Activated naive CD4-positive, alpha-beta T cell treated with anti-CD3 and anti-CD28 coated beads, Interleukin-2, amount 50 U/mL, for 72 hours (primary cell): ENCODE data around the gene WDR89. TPM values are rescaled to one million over a fixed set of nuclear protein-coding genes. Genes with fewer than 3 reads are reported as not detected.

Experiments used
- ATAC-seq, 2 donors: fragments of 150-1000 bp; cut with Tn5 transposase; 2 replicates each; pipeline ENCODE4 v1.10.0; 2021; ENCODE audit warnings: mild to moderate bottlenecking in 2 of 2, moderate library complexity in 2 of 2
- DNase-seq, 2 donors: peaks; one replicate each; pipeline ENCODE4 v3.0.0; 2021 to 2022; ENCODE audit warnings: low spot score in 2 of 2
- H3K27ac Mint-ChIP-seq, 2 donors: one replicate each; pipeline ENCODE4 v1.8.0; 2022; ENCODE audit warnings: mild to moderate bottlenecking in 2 of 2, mixed read lengths in 2 of 2
- H3K36me3 Mint-ChIP-seq, 2 donors: one replicate each; pipeline ENCODE4 v1.8.0; 2022; ENCODE audit warnings: mixed read lengths in 2 of 2
- H3K9me3 Mint-ChIP-seq, 2 donors: one replicate each; pipeline ENCODE4 v1.8.0; 2022; ENCODE audit warnings: mixed read lengths in 2 of 2
- total RNA-seq, 2 donors: library from RNA; stranded (reverse); gene quantifications; one replicate each; pipeline ENCODE4 v1.2.3, GENCODE V29; 2022

Gene WDR89, protein sequence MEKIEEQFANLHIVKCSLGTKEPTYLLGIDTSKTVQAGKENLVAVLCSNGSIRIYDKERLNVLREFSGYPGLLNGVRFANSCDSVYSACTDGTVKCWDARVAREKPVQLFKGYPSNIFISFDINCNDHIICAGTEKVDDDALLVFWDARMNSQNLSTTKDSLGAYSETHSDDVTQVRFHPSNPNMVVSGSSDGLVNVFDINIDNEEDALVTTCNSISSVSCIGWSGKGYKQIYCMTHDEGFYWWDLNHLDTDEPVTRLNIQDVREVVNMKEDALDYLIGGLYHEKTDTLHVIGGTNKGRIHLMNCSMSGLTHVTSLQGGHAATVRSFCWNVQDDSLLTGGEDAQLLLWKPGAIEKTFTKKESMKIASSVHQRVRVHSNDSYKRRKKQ
- 10 to 100 TPM; 23.1 to 26.4 TPM for total RNA-seq

DNA sequence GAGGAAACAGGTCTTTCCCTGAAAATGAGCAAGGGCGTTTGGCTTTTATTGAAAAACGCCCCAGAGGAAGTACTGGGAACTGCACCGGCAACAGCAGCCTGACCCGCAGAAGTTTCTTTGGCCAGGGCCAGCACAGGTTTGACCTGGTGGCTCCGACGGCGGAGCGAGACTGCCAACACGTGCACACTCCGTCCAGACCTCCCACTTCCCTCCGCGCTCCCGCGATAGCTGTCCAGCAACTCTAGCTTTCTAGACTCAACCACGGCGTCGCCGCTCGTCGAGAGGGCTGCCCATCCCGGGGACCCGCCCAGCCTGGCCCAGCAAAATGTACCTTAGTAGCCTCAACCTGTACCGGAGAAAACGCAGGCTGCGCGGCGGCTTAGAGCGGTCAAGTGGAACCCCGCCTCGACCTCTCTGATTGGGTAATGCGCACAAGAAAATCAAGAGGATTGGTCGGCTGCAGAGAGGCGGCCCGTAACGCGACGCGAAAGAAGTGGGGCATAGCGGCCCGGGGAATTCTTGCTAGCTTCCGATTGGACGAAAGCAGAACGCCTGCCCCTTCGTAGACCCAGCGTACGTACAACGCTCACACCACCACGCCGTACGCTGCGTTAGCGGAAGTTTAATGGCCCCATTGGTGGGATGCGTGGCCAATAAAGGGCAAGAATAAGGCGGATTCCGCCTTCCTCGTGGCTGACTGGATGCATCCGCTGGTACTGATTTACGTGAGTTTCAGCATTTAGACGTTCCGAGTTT is at the start of gene WDR89:
TSS of gene WDR89 (minus strand) at position 399 of the 756 bp plus-strand sequence. CDS start 41,929 bp downstream, outside the sequence.
- Mint-ChIP-seq H3K27ac (peak within 1 kb of the TSS; percentile 91 to 99), H3K9me3 (peaks cover 4 to 5% of the 10 kb centered on the region in 2 donors), H3K36me3 (peaks cover 11 to 30% of the 10 kb centered on the region in 2 donors)
- ATAC-seq (peak; percentile 90), DNase-seq (peak; percentile 92 to 99)

DNA sequence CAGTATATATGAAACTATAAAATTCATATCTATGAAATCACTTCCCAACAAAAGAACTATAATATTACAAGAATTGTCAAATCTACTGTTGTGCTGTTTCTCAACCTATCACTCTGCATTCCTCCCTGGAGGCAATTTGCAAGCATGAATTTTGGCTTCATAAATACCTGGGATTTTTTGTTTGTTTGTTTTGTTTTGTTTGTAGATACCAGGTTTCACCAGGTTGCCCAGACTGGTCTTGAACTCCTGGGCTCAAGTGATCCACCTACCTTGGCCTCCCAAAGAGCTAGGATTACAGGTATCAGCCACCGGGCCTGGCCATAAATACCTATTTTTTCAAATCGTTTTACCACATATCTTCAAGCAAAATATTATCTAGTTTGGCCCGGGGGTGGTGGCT is 47.5 kb upstream of the WDR89 start:
- ATAC-seq (no peak), DNase-seq (no peak)
- H3K9me3 Mint-ChIP-seq, result no peaks in the 10 kb centered on the region
- H3K27ac Mint-ChIP-seq, result no peak overlapping the region
- H3K36me3 Mint-ChIP-seq, result no peaks in the 10 kb centered on the region

DNA sequence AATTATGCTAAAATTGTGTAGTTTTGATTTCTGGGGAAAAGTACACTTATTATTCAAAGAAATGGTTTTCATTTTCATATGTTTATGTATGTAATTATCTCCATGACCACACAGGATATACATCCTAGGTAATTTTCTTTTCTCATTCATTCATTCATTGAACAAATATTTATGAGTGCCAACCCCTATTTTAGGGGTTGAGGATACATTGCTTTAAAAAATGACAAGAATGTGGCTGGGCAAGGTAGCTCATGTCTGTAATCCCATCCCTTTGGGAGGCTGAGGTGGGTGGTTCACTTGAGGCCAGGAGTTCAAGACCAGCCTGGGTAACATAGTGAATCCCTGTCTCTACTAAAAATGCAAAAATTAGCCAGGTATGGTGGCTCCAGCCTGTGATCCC is 45.3 kb upstream of the WDR89 start:
- DNase-seq (no peak), ATAC-seq (no peak)
- Mint-ChIP-seq H3K36me3 (no peaks in the 10 kb centered on the region), H3K9me3 (no peaks in the 10 kb centered on the region), H3K27ac (no peak overlapping the region)

DNA sequence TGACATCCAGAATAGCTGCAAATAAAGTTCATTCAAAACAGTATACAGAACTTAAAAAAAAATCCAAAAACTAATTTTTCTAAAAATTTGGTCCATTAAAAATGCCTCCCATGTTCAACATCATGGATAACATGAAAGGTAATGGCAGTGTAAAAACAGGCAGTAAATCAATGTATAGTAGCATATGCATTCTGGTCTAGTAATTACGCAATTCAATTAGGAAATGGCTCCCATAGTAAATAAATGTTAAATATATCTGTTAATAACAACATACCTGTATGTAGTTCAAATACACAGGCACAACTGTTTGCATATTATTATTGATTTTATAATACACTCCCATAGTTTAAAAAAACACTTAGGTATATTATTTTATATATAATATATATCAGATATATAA is 43.7 kb upstream of the WDR89 start:
- no peaks in the 10 kb centered on the region for H3K36me3 Mint-ChIP-seq
- ATAC-seq, result no peak
- H3K27ac Mint-ChIP-seq, result no peak overlapping the region
- DNase-seq, result no peak
- H3K9me3 Mint-ChIP-seq, result no peaks in the 10 kb centered on the region

DNA sequence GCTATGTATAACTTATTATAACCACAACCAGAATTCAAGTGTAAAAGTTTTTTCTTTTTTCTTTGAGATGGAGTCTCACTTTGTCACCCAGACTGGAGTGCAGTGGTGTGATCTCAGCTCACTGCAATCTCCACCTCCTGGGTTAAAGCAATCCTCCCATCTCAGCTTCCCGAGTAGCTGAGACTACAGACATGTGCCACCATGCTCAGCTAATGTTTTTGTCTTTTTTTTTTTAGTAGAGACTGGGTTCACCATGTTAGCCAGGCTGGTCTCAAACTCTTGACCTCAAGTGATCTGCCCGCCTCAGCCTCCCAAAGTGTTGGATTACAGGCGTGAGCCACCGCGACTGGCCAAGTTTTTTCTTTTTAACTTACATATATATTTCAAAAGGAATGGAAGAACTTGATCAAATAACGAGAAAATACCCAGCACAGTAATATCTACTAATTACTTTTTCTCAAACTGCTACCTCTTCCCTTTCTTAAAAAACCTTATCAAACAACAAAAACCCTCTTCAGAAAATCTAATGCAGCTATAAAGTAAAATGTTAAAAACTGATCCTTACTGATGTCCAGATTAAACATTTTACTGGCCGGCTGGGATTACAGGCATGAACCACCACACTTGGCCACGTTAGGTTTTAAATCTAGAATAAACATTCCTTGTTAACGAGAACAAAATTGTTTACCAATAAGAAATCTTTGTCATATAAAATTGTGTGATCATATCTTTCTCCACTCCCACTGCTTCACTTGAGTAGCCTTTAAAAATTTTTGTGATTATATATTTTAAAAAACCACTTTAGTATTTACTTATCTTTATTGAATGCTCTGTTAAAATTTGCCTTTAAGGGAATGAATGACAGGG is 41.3 kb upstream of the WDR89 start:
- Mint-ChIP-seq H3K36me3 (no peaks in the 10 kb centered on the region), H3K9me3 (no peaks in the 10 kb centered on the region), H3K27ac (no peak overlapping the region)
- ATAC-seq, result no peak
- DNase-seq, result no peak

DNA sequence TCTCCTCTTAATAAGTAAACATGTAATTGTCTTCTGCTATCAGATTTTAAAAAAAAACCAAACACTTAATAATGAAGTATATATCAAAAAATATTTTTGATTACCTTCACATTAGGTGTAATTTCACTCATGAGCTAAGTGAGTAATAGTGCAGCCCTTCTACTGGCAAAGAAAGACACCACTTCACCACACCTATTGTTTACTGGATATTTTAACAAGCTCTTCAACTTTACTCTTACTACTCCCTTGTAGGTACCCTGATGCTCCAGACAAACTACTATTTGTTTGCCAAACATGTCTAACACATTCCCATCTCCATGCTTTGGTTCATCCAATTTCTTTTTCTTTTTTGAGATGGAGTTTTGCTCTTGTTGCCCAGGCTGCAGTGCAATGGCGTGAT is 36.9 kb upstream of the WDR89 start:
- no peaks in the 10 kb centered on the region for H3K9me3 Mint-ChIP-seq
- ATAC-seq (no peak), DNase-seq (no peak)
- H3K36me3 Mint-ChIP-seq, result no peaks in the 10 kb centered on the region
- no peak overlapping the region for H3K27ac Mint-ChIP-seq

DNA sequence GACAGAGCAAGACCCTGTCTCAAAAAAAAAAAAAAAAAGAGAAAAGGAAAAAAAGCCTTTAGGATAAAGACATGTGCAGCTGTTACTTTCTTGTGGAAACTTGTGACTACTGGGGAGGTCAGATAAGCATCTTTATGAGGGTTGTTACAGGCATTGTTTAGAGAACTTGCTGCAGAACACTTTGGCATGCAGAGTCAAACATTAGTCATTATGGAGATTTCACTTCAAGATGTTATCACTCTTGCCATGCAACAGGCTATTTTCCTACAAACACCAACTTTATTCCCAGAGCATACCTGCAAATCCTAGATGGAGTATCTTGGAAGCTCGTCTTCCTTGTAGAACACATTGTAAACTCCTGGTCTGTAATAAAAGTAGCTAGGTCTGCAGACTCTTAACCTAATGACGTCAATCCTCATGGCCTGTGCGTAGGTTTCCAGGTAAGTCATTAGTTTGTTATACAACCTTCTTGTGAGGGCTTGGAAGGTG is 36.3 kb upstream of the WDR89 start:
- no peak for ATAC-seq
- H3K27ac Mint-ChIP-seq, result no peak overlapping the region
- DNase-seq, result no peak
- H3K9me3 Mint-ChIP-seq, result no peaks in the 10 kb centered on the region
- H3K36me3 Mint-ChIP-seq, result no peaks in the 10 kb centered on the region

DNA sequence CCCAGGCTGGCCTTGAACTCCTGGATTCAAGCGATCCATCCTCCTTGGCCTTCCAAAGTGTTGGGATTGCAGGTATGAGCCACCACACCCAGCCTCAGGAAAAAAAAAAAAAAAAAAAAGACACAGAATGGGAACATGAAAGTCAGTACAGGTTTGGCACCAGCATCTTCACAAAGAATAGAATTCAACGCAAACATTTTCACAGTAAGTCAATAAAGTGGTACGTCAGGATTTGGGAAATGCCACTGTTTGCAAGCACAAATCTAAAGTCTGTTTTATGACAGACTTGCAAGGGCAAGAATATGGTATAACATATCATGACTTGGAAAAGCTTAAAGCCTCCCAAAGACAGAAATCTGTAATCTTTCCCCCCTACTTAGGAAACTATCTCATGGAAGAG is 34.9 kb upstream of the WDR89 start:
- Mint-ChIP-seq H3K27ac (no peak overlapping the region), H3K36me3 (no peaks in the 10 kb centered on the region), H3K9me3 (no peaks in the 10 kb centered on the region)
- DNase-seq (no peak), ATAC-seq (no peak)

DNA sequence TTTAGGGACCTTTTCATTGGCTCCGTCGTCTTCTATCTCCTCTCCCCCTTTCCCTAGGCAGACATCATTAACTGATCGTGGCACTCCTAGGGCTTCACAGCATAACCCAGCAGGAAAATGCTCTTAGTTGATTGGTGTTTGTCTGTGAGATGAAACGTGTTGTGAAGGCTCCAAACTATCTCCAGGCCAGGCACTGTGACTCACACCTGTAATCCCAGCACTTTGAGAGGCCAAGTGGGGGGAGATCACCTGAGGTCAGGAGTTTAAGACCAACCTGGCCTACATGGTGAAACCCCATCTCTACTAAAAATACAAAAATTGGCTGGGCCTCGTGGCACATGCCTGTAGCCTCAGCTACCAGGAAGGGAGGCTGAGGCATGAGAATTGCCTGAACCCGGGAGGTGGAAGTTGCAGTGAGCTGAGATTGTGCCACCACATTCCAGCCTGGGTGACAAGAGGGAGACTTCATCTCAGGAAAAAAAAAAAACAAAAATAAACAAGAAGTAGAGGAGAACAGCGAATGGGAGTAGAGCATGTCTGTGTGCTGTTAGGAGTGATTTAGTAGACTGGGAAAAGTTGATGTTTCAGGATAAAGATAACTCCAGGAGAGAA is 32.3 kb upstream of the WDR89 start:
- ATAC-seq (no peak), DNase-seq (no peak)
- Mint-ChIP-seq H3K36me3 (no peaks in the 10 kb centered on the region), H3K9me3 (no peaks in the 10 kb centered on the region), H3K27ac (no peak overlapping the region)

DNA sequence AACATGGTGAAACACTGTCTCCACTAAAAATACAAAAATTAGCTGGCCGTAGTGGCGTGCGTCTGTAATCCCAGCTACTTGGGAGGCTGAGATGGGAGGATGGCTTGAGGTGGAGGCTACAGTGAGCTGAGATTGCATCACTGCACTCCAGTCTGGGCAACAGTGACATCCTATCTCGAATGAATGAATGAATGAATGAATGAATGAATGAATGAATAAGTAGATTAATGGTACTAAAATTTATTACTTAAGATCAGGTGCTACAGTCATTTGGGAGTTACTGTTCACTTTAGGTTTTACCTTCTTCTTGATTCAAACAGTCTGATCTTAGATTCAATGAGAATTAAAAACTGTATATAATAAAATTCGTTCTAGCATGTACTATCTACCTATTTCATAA is 31.6 kb upstream of the WDR89 start:
- no peaks in the 10 kb centered on the region for H3K36me3 Mint-ChIP-seq
- DNase-seq (no peak), ATAC-seq (no peak)
- H3K9me3 Mint-ChIP-seq, result no peaks in the 10 kb centered on the region
- no peak overlapping the region for H3K27ac Mint-ChIP-seq

DNA sequence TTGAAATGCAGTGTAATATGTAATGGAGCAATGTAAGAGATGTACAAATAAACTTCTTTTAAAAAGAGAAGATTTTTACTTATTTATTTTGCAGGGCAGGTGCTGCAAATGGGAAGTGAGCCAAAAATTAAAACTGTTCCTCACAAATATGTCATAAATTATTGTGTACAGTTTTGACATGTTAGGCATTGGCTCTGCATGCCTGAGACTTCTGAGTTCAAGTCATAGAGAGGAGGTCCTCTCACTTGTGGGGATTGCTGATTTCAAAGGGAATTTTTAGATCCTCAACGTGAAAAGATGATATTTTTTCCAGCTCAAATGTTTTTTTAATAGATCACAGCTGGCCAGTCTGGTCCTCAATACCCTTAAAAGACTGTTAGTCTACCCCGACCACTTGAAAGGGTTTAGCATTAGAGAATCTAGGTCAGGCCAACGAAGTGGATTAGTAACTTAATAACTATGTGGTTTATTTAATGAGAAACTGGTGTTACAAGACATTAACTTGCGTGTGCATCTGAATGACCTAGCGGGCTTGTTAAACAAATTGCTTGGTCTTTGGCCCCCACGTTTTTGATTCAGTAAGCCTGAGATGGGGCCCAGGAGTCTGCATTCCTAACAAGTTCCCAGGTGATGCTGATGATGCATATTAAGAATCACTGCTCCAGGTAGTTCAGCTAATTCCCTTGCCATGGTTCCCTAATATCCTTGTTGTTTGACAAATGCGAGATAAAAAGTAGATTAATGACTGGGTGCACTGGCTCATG is 30.9 kb upstream of the WDR89 start:
- ATAC-seq, result no peak
- Mint-ChIP-seq H3K9me3 (no peaks in the 10 kb centered on the region), H3K27ac (no peak overlapping the region), H3K36me3 (no peaks in the 10 kb centered on the region)
- DNase-seq, result no peak

DNA sequence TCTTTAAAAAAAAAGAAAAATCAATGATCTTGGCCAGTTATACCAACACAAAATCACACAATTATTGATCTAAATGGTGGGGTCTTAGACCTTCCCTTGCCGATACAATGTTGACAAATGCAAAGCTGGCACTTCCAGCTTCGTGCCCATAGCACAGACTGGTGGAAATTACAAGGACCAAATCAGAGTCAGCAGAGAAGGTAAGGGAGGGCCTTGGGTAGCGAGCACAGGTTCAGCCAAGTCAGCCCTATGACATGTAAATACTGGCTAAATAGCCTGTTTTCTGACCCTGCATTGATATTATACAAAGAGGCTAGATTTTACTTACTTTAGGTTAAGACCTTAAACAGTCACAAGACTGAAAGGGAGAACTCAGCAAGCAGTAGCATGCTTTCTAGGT is 30.3 kb upstream of the WDR89 start:
- ATAC-seq, result no peak
- no peak for DNase-seq
- no peaks in the 10 kb centered on the region for H3K9me3 Mint-ChIP-seq
- no peak overlapping the region for H3K27ac Mint-ChIP-seq
- no peaks in the 10 kb centered on the region for H3K36me3 Mint-ChIP-seq

DNA sequence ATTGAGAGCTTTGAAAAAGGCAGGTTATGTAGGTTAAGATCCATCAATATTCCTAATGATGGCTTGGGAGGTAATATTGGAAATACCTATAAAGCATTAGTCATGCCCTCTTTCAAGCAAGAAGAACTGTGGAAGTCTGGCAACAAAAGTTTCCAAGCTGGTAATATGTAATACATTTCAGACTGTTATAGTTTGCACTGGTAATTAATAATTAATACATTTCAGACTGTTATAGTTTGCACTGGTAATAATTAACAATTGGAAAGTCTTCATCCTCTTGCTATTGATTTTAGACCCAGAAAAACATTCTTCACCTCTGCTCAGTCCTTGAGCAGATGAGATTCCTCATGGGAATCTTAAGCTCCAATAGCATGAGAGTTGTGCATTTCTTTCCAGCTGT is 29.0 kb upstream of the WDR89 start:
- DNase-seq (no peak), ATAC-seq (no peak)
- Mint-ChIP-seq H3K9me3 (no peaks in the 10 kb centered on the region), H3K36me3 (no peaks in the 10 kb centered on the region), H3K27ac (no peak overlapping the region)

DNA sequence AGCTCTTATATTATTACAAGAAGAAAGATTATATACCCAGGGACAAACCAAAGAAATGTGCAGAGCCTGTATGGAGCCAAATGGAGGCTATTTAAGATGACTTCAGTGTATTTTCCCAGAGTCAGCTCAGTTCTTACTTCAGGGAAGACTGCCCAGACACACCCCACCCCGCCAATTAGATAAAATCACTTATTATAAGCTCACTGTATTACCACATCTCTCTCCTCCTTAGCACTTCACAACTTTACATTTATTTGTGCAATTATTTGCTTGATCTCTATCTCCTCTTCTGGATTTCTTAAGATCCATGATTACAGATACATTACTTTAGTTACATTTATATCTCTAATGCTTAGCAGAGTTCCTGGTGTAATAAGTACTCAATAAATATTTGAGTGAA is 24.7 kb upstream of the WDR89 start:
- no peak for ATAC-seq
- no peaks in the 10 kb centered on the region for H3K36me3 Mint-ChIP-seq
- H3K27ac Mint-ChIP-seq, result no peak overlapping the region
- DNase-seq, result no peak
- no peaks in the 10 kb centered on the region for H3K9me3 Mint-ChIP-seq

DNA sequence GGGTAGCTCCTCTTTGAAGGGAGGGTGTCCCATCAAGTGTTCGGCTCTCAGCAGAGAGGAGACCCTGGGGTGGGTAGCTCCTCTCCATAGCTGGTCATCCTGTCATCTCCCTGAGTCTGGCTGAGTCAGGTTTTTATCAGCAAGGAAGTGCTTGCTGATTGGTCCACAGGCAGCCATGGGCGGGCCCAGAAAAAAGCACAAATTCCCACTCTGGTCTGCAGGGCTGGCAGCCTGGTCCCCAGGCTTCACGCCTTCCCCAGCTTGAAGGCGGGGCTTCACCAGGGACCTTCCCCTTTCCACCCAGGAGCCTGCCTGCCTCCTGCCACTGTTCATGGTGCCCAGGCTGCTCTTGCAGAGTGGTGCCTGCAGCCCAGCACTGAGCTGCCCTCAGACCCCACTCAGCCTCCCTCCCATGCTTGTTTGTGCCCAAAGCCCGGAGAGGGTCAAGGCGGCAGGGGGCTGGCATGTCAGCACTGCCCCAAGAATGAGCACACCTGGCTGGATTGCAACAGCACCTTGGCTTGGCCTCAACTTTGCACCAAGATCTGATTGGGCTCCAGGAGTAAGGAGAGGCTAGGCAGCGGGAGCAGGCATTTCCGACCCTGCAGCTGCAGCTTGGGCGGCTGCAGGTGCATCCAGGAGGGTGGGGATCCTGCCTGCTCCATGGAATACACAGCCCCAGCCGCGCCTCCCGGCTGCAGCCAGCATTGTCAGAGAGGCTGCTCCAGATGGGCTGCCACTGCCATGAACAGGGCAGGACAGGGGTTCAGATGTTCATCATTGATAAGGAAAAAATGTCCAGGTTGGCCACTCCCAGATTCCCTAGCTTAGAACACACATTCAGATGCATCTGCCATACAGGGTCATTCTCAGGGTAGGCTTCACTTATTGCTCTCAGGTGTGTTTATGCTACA is 22.0 kb upstream of the WDR89 start:
- H3K9me3 Mint-ChIP-seq, result no peaks in the 10 kb centered on the region
- no peak overlapping the region for H3K27ac Mint-ChIP-seq
- H3K36me3 Mint-ChIP-seq, result no peaks in the 10 kb centered on the region
- DNase-seq (no peak), ATAC-seq (peak in 1 of 2 donors; percentile 37)
